ENCODE measurements around the gene ZSWIM7. TPM values are rescaled to one million over a fixed set of nuclear protein-coding genes. Genes with fewer than 3 reads are reported as not detected.
"Not testable (repeated sequence)": the region's sequence is repeated elsewhere in the genome, so short reads cannot be mapped to it uniquely, and the experiment has no call there.

The ZSWIM7 gene
- total RNA-seq, 1 donor from 2014 or later, result 27.4 TPM

DNA sequence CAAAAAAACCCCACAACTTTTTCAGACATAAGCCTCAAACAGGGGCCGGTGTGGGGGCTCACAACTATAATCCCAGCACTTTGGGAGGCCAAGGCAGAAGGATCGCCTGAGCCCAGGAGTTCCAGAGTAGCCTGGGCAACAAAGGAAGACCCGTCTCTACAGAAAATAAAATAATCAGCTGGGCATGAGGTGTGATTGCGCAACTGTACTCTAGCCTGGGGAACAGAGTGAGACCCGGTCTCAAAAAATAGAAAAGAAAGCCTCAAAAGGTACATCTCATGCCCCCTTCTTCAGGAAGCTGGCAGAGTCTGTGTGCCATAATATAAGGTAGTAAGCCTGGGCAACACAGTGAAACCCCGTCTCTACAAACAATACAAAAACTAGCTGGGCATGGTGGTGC is 3.2 kb downstream of the ZSWIM7 start:
- intact Hi-C loops (cut with DNase I), result no loop called here
- no peaks in the 10 kb centered on the region for H3K9me3 ChIP-seq

DNA sequence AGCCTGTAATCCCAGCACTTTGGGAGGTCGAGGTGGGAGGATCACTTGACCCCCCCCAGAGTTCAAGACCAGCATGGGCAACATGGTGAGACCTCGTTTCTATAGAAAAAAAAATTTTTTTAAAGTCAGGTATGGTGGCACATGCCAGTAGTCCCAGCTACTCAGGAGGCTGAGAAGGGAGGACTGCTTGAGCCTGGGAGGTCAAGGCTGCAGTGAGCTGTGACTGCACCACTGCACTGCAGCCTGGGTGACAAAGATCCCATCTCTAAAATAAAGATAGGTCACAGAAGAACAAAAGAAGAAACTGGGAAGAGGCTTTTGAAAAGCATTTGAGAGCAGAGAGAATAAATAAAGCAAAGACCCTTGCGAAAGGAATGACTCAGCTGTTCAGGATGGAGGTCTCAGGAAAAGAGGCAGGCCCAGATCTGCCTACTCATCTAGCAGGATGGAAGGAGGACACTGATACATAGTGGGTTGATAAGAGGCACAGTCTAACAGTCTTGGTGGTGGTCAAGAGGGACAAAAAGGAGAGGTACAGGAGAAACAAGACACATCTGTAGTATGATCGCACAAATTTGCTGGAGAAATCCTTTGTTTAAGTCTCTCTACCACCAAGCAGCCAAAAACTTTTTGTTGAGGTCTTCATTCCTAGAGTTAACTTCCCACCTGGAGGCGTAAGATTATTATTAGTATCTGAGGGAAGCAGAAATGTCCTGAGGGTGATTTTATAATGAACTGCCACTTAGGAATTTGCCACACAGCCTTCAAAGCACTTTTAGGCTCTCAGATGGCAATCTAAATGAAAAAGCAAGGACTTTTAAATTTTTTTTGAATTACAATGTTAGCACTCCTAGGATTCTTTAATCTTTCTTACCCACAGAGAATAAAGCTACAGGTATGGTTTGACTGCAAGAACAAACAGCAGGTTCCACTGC is 17.6 kb downstream of the ZSWIM7 start:
- TF ChIP-seq, protein P1, sequence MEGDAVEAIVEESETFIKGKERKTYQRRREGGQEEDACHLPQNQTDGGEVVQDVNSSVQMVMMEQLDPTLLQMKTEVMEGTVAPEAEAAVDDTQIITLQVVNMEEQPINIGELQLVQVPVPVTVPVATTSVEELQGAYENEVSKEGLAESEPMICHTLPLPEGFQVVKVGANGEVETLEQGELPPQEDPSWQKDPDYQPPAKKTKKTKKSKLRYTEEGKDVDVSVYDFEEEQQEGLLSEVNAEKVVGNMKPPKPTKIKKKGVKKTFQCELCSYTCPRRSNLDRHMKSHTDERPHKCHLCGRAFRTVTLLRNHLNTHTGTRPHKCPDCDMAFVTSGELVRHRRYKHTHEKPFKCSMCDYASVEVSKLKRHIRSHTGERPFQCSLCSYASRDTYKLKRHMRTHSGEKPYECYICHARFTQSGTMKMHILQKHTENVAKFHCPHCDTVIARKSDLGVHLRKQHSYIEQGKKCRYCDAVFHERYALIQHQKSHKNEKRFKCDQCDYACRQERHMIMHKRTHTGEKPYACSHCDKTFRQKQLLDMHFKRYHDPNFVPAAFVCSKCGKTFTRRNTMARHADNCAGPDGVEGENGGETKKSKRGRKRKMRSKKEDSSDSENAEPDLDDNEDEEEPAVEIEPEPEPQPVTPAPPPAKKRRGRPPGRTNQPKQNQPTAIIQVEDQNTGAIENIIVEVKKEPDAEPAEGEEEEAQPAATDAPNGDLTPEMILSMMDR (IDR thresholded peaks at IDR 0.05), result no peak
- H3K9me3 ChIP-seq, result no peaks in the 10 kb centered on the region
- peaks cover 76% of the 10 kb centered on the region for H3K36me3 ChIP-seq
- no peak for ATAC-seq
- no peak overlapping the region for H3K4me3 ChIP-seq
- H3K4me1 ChIP-seq, result no peaks in the 10 kb centered on the region
- H3K27me3 ChIP-seq, result no peaks in the 10 kb centered on the region
- no peak for DNase-seq
- no peak overlapping the region for H3K27ac ChIP-seq
- intact Hi-C loops (cut with DNase I), result no loop called here

More for the DNA sequence above, 3.2 kb downstream of the ZSWIM7 start:
- DNase-seq (no peak), ATAC-seq (no peak)
- H3K27me3 ChIP-seq, result no peaks in the 10 kb centered on the region
- peaks cover 16% of the 10 kb centered on the region for H3K4me1 ChIP-seq
- peaks cover 12% of the 10 kb centered on the region for H3K36me3 ChIP-seq
- no peak overlapping the region for H3K4me3 ChIP-seq
- H3K27ac ChIP-seq, result no peak overlapping the region
- TF ChIP-seq, protein P1 (IDR thresholded peaks at IDR 0.05), result no peak

- no peaks in the 10 kb centered on the region for H3K9me3 ChIP-seq
- H3K4me1 ChIP-seq, result no peaks in the 10 kb centered on the region
- ATAC-seq (no peak), DNase-seq (no peak)
- H3K36me3 ChIP-seq, result peaks cover 75% of the 10 kb centered on the region
- no peak overlapping the region for H3K4me3 ChIP-seq
- TF ChIP-seq, protein P1 (IDR thresholded peaks at IDR 0.05), result no peak
- no peak overlapping the region for H3K27ac ChIP-seq
- intact Hi-C loops (cut with DNase I), result no loop called here
- H3K27me3 ChIP-seq, result no peaks in the 10 kb centered on the region
Measured at GRCh38 chr17:15981208-15981607, 18.3 kb downstream of the ZSWIM7 start.

DNA sequence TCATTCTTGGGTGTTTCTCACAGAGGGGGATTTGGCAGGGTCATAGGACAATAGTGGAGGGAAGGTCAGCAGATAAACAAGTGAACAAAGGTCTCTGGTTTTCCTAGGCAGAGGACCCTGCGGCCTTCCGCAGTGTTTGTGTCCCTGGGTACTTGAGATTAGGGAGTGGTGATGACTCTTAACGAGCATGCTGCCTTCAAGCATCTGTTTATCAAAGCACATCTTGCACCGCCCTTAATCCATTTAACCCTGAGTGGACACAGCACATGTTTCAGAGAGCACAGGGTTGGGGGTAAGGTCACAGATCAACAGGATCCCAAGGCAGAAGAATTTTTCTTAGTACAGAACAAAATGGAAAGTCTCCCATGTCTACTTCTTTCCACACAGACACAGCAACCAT is 20.5 kb downstream of the ZSWIM7 start:
- H3K9me3 ChIP-seq; H3K4me1 ChIP-seq; H3K27me3 ChIP-seq; H3K4me3 ChIP-seq; intact Hi-C loops (cut with DNase I); ATAC-seq; H3K27ac ChIP-seq; DNase-seq: not testable (repeated sequence)
- H3K36me3 ChIP-seq, result peaks cover 66% of the 10 kb centered on the region

DNA sequence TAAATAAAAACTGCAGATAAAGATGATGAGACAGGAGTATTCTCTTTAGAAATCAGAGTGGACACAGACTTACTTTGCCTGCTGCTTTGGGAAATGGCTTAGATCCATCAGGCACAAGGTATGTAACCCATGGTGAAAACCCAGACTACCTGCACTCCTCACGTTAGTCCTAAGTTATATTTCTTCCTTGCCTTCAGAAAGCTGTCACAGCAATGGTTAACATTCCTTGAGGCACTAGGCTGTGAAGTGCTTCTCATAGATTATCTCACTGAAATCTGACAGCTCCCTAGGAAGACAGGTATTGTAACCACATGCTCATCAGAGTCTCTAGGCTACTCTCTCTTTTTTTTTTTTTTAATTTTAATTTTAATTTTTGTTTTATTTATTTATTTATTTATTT is 20.9 kb downstream of the ZSWIM7 start:
- TF ChIP-seq, protein P1 (IDR thresholded peaks at IDR 0.05), result no peak
- intact Hi-C loops (cut with DNase I), result no loop called here
- Histone ChIP-seq H3K4me3 (no peak overlapping the region), H3K4me1 (no peaks in the 10 kb centered on the region), H3K27ac (no peak overlapping the region), H3K36me3 (peaks cover 62% of the 10 kb centered on the region), H3K27me3 (no peaks in the 10 kb centered on the region), H3K9me3 (no peaks in the 10 kb centered on the region)
- ATAC-seq (no peak), DNase-seq (no peak)

DNA sequence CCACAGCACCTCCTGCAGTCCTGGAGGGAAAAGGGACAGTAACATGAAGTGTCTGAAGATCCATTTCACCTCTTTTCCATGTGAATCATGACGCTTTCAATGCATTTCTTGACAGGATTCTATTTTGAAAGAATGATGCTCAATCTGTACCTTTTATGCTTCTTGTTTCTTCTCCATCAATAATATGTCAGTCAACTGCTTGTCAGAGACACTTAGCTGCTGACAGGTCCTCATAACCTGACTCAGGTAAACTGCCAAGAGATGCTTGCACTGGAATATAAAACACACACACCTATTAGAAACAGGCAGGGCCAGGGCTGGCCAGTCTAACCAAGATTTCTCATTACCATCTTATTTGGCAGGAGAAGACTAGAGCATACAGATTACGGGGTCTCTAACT is 21.6 kb downstream of the ZSWIM7 start:
- TF ChIP-seq, protein P1 (IDR thresholded peaks at IDR 0.05), result no peak
- ATAC-seq (no peak), DNase-seq (no peak)
- H3K36me3 ChIP-seq, result peaks cover 55% of the 10 kb centered on the region
- H3K4me3 ChIP-seq, result no peak overlapping the region
- intact Hi-C loops (cut with DNase I), result no loop called here
- H3K27ac ChIP-seq, result no peak overlapping the region
- H3K9me3 ChIP-seq, result no peaks in the 10 kb centered on the region
- no peaks in the 10 kb centered on the region for H3K4me1 ChIP-seq
- no peaks in the 10 kb centered on the region for H3K27me3 ChIP-seq

All from upper lobe of right lung (tissue), 1 donor.